Stomach (tissue), 4 donors: ENCODE results near the gene TFAP2C.

Experiments used
- EP300 ChIP-seq: sonication (generic); formaldehyde crosslinking; IDR thresholded peaks from one replicate; pipeline ENCODE4 v1.6.1; 2017; ENCODE audit warnings: antibody characterized with exemption
- TF ChIP-seq, protein P1 (sequence below), 7 experiments: fragments of 450-650 bp in 4 of 7; fragments of 200-600 bp in 3 of 7; sonication (generic) in 3 of 7; IDR thresholded peaks; one replicate each; pipeline ENCODE4 v1.5.1; 2016 to 2019; ENCODE audit warnings: antibody characterized with exemption in 7 of 7, control low read depth in 2 of 7, mild to moderate bottlenecking in 1 of 7

DNA sequence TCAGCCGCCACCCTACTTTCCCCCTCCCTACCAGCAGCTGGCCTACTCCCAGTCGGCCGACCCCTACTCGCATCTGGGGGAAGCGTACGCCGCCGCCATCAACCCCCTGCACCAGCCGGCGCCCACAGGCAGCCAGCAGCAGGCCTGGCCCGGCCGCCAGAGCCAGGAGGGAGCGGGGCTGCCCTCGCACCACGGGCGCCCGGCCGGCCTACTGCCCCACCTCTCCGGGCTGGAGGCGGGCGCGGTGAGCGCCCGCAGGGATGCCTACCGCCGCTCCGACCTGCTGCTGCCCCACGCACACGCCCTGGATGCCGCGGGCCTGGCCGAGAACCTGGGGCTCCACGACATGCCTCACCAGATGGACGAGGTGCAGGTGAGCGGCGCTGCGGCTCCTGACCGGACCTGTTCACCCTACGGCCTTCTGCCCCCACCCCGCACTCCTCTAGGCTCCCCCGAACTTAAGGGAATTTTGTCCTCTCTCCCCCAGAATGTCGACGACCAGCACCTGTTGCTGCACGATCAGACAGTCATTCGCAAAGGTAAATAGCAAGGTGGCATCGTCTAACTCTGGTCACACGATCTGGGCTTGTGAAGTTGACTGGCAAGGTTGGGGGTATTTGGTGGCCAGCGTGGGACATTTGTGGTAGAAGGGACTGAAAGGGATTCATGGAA lies 2.3 kb downstream of the TFAP2C start:
- TF ChIP-seq EP300 = no peak
- TF ChIP-seq, protein P1, sequence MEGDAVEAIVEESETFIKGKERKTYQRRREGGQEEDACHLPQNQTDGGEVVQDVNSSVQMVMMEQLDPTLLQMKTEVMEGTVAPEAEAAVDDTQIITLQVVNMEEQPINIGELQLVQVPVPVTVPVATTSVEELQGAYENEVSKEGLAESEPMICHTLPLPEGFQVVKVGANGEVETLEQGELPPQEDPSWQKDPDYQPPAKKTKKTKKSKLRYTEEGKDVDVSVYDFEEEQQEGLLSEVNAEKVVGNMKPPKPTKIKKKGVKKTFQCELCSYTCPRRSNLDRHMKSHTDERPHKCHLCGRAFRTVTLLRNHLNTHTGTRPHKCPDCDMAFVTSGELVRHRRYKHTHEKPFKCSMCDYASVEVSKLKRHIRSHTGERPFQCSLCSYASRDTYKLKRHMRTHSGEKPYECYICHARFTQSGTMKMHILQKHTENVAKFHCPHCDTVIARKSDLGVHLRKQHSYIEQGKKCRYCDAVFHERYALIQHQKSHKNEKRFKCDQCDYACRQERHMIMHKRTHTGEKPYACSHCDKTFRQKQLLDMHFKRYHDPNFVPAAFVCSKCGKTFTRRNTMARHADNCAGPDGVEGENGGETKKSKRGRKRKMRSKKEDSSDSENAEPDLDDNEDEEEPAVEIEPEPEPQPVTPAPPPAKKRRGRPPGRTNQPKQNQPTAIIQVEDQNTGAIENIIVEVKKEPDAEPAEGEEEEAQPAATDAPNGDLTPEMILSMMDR (IDR thresholded peaks at IDR 0.05) = no peak
